GM19025 (cell line): ENCODE data around the gene PLPP3.

Source experiments
- ATAC-seq: cut with Tn5 transposase; IDR thresholded peaks from one replicate; pipeline ENCODE4 v1.9.1; 2021; ENCODE audit warnings: mild to moderate bottlenecking, low read depth, moderate library complexity; ENCODE audit not compliant: unreplicated experiment

The PLPP3 gene

DNA sequence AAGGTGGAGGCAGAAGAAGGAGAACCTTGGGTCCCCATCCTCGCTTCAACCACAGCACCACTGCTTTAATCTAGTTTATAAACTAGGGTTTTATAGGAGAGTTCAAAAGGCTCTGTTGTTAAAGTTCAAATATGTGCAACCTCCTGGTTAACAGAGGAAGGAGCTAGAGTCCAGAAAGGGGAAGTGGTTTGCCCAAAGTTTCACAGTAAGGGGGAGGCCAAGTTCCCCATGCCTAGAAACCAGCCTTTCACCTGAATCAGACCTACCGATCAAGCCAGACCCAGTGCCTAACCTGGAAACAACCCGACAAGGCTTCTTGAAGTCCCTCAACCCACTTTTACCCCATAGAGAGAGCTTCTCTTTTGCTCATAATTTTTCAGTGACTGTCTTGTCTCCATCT, 106.5 kb downstream of the PLPP3 start:
- peak; percentile 71 for ATAC-seq

DNA sequence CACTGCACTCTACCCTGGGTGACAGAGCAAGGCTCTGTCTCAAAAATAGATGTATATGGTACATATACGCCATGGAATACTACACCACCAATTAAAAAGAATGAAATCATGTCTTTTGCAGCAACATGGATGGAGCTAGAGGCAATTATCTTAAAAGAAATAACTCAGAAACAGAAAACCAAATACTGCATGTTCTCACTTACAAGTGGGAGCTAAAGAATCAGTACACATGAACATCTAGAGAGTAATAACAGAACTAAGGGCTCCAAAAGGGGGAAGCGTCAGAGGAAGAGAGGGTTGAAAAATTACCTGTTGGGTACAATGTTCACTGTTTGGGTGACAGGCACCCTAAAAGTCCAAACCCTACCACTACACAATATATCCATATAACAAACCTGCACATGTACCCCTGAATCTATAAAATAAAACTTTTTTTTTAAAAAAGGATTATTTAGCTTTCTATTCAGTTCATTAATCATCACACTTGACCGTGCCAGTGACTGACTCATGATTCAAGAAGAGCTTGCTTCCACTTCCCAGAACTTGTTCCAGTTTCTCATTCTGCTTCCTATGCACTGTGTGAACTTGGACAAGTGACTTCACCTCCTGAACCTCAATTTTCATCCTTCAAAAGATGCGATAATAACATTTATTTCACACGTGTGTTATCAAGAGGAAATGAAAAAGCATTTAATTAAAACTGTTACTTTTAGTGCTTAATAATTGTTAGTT, 109.6 kb downstream of the PLPP3 start:
- ATAC-seq, result no peak

DNA sequence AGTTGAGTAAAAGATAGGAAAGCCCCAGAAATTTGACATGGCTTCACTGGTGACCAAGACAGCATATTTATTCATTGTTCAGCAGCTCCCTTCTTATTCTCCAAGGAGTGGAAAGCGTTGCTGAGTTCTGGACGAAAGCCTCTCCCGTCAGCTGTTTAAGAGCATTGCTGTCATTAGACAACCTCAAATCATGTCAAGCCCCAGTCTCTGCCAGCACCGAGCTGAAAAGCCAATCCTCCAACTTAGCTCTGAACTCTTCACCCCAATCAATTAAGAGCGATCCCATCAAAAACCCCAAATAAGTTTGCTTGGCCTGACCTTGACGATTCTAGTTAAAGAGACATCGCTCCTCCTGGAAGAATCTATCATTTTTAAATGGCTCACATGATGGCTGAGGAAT, 110.8 kb downstream of the PLPP3 start:
- ATAC-seq, result no peak

DNA sequence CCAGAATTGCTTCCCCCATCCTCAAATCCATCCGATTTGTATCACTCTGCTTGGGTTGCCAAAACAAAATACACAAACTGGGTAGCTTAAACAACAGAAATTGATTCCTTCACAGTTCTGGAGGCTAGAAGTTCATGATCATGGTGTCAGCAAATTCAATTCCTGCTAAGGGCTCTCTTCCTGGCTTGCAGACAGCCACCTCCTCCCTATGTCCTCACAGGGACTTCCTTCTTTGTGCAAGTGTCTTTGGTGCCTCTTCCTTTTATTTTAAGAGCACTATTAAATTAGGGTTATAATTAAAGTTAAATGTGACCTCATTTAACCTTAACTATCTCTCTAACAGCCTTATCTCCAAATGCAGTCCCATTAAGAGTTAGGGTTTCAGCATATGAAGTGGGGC, 112.8 kb downstream of the PLPP3 start:
- ATAC-seq, result no peak

DNA sequence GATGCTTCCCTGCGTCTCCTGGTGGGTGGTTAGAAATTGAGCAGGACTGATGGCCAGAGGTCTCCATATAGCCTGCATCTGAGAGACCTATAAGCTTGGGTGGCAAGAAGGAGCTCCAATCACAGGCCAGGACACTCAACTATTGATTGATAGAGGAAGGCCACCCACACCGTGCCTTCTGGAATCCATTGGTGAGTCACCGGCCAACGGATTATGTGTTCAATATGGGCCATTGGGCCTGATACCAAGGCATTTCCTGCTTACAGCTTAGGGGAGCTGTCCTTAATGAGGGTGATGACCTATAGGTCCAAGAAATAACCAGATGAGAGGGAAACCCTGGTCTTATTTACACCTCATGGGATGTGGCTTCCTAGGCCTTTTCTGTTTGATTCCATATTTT, 115.1 kb downstream of the PLPP3 start:
- ATAC-seq, result no peak

DNA sequence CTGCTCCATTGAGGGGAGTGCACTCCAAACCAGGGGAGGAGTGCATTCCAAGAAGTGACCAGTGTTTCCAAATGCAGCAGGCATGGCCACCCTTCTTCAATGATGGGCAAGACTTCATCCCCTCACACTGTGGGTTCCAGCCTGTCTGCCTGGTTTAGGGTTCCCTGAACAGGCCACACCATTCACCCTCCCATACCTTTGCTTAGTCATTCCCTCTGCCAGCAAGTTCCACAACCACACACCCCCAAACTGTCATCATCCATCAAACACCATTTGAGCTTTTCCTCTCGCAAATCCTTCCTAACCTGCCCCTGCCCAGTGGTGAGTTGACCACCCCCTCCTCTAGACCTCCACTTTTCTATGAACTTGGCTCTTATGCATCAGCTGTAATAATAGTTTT, 116.0 kb downstream of the PLPP3 start:
- ATAC-seq, result no peak

DNA sequence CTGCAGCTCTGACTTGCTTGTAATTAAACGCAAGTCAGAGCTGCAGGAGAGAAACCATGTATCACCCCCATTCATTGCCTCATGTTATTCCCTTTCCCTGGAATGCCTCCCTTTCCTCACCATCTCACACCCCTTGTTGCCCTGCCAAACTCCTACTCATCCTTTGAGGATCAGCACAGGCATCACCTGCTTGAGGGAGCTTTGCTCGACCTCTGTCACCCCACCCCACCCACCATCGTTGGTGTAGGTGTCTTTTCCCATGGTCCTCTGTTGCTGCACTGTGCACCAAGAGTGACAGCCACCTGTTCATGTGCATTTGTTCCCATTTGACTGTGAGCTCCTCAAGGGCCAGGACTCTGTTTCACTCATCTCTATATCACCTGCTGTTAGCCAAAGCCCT, 117.2 kb downstream of the PLPP3 start:
- ATAC-seq, result no peak

DNA sequence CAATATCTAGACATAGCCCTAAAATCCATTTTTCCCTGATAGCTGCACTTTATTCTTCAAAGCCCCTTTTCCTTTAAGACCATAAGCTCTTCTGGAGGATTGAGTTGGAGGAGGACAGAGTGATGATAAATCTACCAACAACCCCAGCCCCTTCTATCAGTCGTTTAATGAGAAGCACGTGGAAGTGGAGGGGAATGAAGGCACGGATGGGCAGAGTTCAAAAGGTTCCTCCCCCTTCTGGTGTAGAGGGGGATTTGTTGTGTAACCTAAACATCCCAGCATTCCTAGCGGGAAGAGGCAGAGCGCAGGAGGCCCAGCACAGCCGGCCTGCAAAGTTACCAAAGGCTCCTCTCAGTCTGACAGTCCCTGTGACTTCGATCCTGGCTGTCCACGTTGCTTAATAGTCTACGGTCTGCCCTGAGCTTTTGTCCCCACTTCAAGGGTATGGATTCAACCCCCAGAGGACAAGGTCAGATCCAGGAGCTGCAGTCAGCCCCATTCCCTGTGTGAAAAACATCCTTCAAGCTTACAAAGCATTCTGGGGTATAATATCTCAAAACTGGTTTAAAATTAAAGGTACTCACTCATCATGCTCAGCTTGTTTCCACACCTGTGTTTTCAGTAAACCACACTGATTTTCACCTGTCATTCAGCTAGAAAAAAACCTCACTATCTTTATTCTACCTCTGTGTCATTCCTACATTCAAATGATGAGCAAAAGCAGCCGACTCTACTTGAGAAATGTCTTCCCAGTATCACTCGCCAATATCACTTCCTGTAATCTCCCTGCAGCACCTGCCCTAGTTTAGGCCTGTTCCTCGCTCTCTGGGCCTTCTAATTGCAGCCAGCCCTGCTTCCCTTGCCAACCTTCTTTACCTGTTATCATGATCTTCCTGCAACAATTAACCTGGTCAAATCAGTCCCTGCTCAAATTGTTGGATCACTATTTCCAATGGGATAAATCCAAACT, 117.9 kb downstream of the PLPP3 start:
- ATAC-seq, result no peak

DNA sequence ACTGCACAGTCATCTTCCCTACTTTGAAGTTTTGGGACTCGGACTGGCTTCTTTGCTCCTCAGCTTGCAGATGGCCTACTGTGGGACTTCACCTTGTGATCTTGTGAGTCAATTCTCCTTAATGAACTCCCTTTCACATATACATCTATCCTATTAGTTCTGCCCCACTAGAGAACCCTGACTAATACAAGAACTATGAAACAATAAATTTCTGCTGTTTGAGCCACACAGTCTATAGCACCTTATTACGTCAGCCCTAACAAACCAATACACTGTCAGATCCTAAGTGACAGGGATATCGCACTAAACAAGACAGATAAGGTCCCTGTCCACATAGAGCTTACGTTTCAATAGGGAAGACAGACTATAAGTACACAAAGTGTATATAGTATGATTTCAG, 120.1 kb downstream of the PLPP3 start:
- no peak for ATAC-seq

DNA sequence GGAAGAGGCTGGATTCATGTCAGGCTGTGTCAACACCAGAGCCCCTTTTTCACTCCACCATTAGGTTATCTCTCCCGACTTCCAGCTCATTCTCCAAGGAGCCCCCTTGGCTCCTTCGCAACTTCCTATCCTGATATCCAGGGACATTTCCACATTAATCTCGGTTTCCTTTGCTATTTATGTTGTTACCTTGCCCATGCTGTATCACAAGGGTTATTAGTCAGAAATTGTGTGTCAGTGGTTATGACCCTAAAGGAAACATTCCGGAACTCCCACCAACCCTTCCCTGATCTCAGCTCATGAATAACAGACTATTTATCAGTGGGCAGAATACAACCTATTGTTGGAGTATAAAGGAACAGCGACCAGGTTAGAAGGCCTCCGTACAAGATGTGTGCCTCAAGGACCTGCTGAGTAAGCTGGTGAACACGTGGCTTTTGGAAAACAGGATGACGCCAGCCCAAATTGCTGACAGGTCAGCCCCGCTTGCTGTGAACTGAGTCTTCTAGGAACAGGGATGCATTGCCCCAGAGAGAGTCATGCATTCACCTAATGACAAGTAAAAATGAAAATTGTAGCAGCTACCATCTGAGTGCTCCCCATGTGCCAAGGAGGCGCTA, 121.5 kb downstream of the PLPP3 start:
- ATAC-seq, result no peak

DNA sequence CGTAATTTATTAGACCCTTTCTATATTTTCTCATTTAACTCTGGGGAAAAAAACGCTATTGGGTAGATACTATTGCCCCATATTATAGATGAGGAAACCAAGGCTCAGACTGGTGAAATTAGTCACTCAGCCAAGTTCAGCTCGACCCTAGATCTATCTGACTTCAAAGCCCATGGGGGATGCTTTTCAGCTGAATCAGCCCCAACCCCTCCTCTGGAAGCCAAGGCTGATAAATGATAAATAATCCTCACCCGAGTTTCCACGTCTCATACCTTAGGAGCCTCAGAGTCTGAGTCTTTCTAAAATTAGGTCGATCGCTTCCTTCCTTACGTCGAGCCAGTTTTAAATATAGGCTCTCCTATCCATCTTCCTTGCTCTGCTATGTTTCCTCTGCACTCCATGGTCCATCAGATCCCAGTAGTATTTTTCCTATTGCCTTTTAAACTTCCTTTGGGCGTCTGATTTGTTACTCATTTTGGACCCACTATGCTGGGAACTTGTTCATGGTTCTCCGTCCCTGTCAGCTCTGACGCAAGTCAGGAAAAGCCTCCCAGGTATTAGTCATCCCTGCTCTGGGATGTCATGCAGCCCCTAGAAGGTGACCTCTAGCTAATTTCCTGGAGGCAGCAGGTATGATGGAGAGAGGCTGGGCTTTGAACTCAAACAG, 122.8 kb downstream of the PLPP3 start:
- no peak for ATAC-seq

DNA sequence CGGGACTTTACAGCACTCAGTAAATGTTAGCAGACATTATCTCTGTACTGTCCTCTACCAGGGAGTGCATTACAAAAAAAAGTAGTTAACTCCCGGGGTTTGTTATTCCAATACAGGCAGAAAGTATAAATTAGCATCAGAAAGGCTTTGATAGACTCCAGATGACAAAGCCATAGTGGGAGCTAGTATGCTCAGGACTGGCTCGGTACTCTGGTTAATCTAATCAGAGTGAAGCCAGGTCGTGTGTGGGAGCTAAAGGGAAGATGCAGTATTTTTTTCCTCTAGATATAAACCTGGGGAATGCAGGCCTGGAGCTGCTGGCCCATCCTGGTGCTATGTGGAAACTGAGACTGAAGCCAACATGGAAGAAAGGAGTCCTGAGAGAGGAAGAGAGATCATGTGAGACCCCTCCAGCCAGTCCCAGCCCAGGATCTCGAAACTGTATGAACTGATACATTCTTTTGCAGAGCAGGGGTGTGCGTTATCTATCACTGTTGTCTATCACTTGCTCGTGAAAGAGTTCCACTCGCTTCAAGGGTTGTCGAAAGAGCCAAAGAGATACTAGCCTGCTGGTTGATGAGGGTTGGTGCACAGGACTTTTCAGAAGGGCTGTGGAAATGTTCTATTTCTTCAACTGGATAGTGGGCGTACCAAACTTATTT, 125.8 kb downstream of the PLPP3 start:
- ATAC-seq, result no peak

DNA sequence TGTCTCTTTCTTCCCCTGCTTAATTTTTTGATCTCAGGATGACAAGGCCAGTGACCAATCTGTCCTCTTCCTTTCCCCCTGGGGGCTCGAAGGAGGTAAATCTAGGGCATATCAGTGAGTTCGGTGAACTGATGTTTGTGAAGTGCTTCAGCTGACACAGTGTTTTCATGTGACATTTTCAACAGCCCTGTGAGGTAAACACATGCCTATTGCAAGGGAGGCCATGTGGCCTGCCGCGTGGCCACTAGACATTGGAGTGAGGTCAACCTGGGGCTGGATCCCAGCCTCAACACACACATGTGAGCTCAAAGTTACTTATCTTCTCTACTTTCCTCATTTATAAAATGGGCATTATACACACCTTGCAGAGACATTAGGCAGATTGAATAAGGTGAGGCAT, 126.3 kb downstream of the PLPP3 start:
- ATAC-seq, result no peak

DNA sequence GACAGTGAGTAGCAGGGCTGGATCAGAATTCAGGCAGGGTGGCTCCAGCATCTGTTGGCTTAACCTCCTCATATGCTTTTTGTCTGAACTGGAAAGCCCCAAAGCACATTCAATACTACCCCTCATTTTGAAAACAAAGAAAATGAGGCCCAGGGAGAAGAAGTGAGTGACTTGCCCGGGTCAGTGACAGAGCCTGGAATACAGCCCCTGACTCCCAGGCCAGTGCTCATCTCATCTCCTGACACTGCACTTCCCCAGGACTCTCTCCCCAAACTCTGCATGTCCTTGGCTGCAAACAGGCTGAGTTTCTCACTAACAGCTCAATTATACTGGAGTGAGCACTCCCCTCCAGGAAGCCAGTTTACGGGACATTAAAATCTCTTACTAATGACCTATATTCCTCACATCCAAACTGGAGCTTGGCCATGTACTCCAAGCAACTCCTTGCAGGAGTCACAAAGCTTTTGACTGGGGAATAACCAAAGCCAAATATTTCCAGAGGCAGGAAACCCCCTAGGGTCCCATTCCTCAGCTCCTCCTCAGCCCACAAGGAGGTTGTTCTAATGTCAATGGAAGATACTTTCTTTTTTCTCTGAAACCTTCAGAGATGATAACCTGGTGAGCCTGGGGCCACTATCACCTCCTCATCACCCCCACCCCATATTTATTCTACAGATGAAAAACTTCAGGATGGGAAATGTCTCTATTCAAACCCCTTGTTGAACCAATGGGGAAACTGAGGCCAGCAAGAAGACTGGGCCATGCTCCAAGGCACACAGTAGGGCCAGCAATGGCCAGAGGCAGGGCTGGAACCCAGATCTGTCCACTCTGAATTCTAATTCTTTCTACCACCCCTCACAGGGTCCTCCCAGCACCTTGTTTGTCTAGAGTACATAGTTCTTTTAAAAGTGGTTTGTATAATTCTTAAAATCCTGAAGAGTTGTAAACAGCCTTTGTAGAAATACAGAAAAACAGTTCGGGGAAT, 127.0 kb downstream of the PLPP3 start:
- no peak for ATAC-seq

DNA sequence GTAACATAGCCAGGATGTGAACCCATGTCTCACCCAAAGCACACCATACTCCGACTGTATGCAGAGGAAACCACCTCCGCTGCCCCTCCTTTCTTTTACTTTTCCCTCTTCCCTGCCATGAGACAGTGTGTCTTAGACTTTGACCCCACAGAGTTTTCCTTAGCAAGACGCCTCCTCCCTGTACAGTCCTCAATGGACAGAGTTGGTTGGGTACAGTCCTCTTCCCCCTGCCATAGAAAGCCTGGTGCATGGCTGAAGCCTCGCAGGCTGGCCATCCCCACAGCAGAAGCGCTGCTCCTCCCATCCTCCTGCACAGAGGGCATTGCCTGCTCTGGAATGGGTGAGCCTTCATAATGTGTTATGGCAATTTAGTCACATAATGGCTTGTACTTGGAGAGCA, 127.9 kb downstream of the PLPP3 start:
- ATAC-seq, result no peak

DNA sequence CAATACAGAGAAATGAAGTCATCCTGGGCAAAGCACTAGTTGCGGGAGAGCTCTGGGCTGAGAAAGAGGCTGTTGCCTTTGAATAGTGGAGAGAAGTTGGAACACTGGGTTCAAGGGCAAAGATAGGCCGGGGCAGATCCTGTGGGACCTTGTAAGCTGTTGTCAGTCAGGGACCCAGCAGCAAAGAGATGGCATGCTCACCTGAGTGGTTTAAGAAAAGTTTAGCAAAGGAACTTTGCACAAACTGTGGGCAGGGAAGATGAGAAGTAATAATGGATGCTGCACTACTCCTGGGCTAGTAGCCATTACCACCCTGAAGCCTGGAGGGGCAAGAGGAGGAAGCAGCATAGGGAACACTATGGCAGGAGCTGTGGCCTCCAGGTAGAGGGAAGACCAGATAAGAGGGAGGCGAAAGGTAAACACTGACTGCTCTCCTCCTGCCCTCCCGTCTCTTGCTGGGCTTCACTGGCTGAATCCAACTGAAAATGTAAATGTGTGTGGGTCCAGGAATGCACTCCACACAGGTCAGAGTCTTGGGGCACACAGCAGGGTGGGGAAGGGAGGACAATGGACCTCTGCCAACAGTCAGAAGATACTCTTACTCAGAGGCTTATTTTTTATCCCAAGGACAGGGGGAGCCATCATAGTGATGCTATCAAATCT, 129.2 kb downstream of the PLPP3 start:
- no peak for ATAC-seq

DNA sequence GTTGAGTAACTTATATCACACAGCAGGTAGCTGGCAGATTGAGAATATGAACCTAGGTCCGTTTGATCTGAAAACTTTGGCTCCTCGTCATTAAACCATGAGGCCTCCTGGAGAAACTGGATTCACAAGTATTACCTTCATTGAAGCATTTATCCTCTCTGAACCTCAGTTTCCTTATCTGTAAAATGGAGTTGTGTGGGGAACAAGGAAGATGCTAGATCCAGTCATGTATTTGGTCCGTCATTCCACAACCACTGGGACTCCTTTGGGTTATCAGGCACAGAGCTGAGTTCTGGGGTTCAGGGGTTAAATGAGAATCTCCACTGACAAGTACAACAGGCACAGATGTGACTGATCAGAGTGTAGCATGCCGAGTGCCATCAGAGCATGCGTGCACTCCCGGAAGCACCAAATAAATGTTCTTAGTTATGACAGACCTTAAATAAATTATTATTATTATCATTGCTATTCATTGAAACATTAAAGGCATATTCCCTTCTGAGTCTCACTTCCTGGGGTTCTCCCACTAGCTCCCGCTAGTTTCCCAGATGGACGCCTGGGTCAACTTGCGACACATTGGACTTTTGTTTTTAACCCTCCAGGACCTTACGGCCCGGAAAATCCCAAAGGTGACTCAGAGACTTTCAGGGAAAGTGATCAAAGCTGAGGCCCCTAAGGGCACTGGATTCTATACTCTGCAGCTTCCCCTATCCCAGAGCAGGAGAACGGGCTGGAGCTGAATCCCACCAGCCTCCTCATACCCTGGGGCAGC, 130.6 kb downstream of the PLPP3 start:
- ATAC-seq, result no peak

DNA sequence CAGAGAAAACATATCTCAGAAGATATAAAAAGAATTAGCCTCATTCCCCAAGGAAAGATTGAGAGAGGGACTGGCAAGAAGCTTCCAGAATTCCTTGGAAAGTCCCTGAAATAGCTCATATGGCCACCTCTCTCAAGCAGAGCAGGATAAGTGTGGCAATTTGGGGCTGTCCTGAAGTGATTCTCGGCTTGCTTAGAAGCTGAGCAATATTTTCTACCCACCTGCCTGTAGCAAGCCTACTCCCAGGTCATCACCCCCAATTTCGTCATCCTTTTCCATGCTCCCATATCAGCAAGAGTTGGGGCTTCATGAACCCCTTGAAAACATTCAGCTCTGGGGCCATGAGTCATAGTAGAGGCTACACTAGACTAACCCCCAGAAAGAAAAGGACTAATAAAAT, 131.5 kb downstream of the PLPP3 start:
- no peak for ATAC-seq
